Measurements from ENCODE around the gene ATP11C.
"Not testable (repeated sequence)": the region's sequence is repeated elsewhere in the genome, so short reads cannot be mapped to it uniquely, and the experiment has no call there.

The ATP11C gene

GRCh38 chrX:139724626-139725025, 208.2 kb downstream of the ATP11C start:
- DNase-seq (ENCODE audit: low read depth), result no peak

GRCh38 chrX:139720979-139721378, 211.9 kb downstream of the ATP11C start:
- no peak for DNase-seq (ENCODE audit: low read depth)

GRCh38 chrX:139720136-139720535, 212.7 kb downstream of the ATP11C start:
- DNase-seq (ENCODE audit: low read depth), result no peak

- DNase-seq (ENCODE audit: low read depth), result no peak
These were observed 224.8 kb downstream of the ATP11C start, which contains the start of gene MCF2 for GRCh38 chrX:139708067-139708466. Gene MCF2, minus strand, starts transcription at chrX:139708167. Its CDS starts 56,423 bp downstream, at chrX:139651744.

GRCh38 chrX:139702658-139703057, 230.2 kb downstream of the ATP11C start:
- DNase-seq (ENCODE audit: low read depth), result no peak

GRCh38 chrX:139692908-139693307, 239.9 kb downstream of the ATP11C start:
- DNase-seq (ENCODE audit: low read depth), result no peak

- DNase-seq (ENCODE audit: low read depth), result no peak
These were observed 240.4 kb downstream of the ATP11C start for GRCh38 chrX:139692506-139692849.

- no peak for DNase-seq (ENCODE audit: low read depth)
These were observed 240.9 kb downstream of the ATP11C start for GRCh38 chrX:139691843-139692505.

GRCh38 chrX:139691493-139691842, 241.4 kb downstream of the ATP11C start:
- DNase-seq (ENCODE audit: low read depth), result no peak

- DNase-seq (ENCODE audit: low read depth), result not testable (repeated sequence)
These were observed 247.7 kb downstream of the ATP11C start for GRCh38 chrX:139685175-139685574.

GRCh38 chrX:139680356-139680755, 252.5 kb downstream of the ATP11C start:
- no peak for DNase-seq (ENCODE audit: low read depth)

All from stimulated activated CD8-positive, alpha-beta memory T cell treated with anti-CD3 and anti-CD28 coated beads, Interleukin-12 subunit alpha, Interleukin-12 subunit beta, amount 100 ng/mL, for 1 hour (primary cell).